ENCODE data around the gene KNDC1. TPM values are rescaled to one million over a fixed set of nuclear protein-coding genes. Genes with fewer than 3 reads are reported as not detected.

Gene KNDC1
- polyA plus RNA-seq, 3 donors: 0.13 to 0.34 (median 0.28) TPM

DNA sequence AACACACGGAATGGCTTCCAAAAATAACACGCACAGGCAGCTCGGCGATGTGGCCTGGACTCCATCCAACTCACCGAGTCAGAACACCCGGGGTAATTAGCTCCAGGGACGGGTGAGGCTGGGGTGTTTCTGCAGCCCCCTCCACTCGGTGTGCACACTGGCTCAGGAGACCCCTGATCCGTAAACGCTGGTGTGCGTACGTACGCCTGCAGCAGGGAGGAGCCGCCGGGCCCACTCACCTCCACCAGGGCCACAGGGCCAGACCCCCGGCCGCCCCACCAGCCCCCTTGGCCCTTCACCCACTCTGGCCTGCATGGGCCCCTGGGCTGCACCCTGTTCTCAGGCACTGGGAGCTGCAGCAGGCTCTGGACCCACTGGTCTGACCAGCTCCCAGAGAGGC lies 47.6 kb downstream of the KNDC1 start:
- no peak overlapping the region for H3K27ac ChIP-seq (ENCODE audit: low read depth, low read length)
- WGBS, 3 donors: 78 to 86% (median 80%) methylated on average over 15 to 17 of the region's 17 CpGs

DNA sequence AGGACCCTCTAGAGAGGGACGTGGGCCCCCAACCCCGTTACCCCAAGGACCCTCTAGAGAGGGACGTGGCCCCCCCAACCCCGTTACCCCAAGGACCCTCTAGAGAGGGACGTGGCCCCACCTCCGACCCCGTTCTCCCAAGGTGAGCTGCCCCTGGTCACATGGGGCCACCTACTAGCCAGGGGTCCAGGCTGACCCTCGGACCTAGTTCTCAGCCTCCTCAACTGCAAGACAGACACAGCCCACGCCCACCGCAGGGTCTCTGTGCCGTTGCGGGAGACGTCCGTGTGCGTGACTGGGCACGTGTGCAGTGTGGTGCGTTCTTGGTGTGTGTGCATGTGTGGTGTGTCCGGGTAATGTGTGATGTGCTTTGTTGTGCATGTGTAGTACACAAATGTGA lies 48.4 kb downstream of the KNDC1 start:
- 90 to 93% (median 91%) methylated on average over 17 to 18 of the region's 18 CpGs for WGBS, 3 donors
- no peak overlapping the region for H3K27ac ChIP-seq (ENCODE audit: low read depth, low read length)

DNA sequence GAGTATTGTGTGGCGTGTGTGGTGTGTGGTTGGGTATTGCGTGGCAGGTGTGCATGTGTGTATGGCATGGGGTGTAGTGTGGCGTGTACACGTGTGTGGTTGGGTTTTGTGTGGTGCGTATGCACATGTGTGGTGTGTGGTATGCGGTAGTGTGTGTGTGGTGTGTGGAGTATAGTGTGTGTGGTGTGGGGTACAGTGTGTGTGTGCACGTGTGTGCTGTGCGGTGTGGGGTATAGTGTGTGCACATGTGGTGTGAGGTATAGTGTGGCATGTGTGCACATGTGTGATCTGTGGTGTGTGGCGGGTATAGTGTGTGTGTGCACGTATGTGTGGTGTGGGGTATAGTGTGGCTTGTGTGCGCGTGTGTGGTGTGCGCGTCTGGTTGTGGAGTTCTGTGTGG lies 49.1 kb downstream of the KNDC1 start:
- WGBS, 3 donors: 93 to 96% (median 94%) methylated on average over 14 of the region's 14 CpGs
- no peak overlapping the region for H3K27ac ChIP-seq (ENCODE audit: low read depth, low read length)

DNA sequence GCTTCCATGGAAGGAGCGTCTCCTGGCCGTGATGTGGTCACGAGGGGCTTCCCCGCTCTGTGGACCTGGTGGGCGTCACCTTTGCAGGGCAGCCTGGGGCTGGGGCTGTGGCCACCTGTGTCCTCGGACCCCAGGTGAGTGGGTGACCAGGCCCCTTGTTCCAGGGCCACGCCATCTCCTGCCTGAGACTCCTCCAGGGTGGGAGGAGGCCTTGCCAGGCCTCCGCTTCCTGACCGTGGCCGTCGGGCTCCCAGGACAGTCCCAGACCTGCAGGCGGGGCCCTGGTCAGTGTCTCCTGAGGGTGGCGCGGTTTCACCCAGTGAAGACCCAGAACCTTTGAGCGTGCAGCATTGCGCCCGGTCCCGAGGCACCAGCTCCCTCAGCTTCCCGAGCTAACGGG lies 49.6 kb downstream of the KNDC1 start:
- H3K27ac ChIP-seq (ENCODE audit: low read depth, low read length): no peak overlapping the region
- 86 to 90% (median 87%) methylated on average over 18 to 20 of the region's 20 CpGs for WGBS, 3 donors

DNA sequence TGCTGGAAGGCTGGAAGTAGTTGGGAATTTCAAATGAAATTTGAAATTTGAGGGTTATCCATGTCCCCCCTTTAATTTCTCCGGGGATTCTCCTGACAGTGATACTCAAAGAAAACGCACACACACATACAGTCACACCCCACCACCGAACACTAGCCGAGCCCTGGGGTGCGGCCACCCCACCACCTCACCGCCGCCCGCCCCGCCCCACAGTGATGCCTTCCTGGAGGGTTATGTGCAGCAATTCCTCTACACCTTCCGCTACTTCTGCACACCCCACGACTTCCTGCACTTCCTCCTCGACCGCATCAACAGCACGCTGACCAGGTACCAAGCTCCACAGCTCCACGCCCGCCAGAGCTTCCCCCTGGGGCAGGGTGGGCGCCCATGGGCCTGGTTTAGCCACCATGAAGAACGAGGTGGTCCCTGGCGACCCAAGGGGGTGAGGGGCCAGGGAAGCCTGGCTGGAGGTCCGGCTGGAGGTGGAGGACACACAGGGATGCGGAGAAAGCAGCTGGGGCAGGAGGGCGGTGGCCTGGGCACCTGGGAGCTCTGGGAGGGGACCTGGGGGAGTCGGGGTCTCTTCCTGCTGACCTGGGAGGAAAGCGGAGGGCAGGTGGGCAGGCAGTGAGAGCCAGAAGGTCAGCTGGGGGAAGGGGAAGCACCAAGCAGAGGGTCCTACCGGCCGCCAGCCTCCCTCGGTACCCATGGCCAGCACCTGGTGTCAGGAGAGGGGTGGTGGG lies 50.5 kb downstream of the KNDC1 start:
- no peak overlapping the region for H3K27ac ChIP-seq (ENCODE audit: low read depth, low read length)
- 52 to 73% (median 67%) methylated on average over 24 to 27 of the region's 27 CpGs for WGBS, 3 donors

DNA sequence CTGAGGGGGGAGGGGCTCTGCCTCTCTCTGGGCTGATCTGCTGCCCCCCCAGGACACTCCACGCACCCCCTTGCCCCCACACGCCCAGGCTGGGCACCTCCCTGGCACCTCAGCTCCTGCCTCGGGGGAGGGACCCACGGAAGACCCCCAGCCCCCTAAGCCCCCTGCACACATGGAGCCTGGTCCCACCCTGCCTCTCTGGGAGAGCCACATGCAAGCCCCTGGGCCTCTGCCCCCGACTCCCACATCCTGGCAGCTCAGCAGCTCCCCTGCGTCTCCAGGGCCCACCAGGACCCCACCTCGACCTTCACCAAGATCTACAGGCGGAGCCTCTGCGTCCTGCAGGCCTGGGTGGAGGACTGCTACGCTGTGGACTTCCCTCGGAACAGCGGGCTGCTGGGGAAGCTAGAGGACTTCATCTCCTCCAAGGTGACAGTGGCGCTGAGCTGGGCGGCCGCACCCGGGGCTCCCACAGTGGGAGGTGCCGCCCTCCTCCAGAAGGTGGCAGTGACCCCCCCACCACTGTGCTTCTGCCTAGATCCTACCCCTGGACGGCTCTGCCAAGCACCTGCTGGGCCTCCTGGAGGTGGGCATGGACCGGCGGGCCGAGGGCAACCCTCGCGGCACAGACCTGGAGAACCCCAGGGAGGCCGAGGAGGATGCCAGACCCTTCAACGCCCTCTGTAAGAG lies 51.3 kb downstream of the KNDC1 start:
- no peak overlapping the region for H3K27ac ChIP-seq (ENCODE audit: low read depth, low read length)
- WGBS, 3 donors: 73 to 85% (median 80%) methylated on average over 21 to 25 of the region's 25 CpGs

DNA sequence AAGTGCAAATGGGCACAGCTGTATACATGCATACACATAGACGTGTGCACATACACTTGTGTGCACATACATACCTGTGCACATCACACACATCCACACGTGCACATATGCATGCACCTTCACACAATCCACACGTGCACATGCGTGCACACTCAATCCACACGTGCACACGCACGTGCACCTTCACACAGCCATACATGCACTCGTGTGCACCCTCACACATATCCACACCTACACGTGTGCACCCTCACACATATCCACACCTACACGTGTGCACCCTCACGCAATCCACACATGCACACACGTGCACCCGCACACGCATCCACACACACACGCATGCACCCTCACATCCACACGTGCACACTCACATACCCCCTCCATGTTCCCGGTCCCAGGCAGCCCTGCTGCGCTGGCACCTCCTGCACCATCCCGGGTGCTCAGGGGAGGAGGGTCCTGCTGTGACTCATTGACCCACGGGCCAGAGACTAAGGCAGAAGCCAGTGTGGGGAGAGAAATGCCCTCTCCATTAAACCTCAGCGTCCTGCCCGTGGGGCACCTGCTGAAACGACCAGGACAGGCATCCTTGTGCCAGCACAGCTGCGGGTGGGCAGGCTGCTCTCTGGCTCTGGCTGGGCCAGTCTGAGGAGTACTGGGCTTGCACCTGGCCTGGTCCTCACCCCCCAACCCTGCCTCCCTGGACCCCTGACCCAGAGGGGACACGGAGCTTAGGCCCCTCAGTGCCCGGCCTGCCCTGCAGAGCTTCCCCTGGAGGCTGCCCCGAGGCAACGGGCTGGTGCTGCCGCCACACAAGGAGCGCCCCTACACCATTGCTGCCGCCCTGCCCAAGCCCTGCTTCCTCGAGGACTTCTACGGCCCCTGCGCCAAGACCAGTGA lies 52.2 kb downstream of the KNDC1 start:
- WGBS, 3 donors: 81 to 89% (median 89%) methylated on average over 34 of the region's 34 CpGs

DNA sequence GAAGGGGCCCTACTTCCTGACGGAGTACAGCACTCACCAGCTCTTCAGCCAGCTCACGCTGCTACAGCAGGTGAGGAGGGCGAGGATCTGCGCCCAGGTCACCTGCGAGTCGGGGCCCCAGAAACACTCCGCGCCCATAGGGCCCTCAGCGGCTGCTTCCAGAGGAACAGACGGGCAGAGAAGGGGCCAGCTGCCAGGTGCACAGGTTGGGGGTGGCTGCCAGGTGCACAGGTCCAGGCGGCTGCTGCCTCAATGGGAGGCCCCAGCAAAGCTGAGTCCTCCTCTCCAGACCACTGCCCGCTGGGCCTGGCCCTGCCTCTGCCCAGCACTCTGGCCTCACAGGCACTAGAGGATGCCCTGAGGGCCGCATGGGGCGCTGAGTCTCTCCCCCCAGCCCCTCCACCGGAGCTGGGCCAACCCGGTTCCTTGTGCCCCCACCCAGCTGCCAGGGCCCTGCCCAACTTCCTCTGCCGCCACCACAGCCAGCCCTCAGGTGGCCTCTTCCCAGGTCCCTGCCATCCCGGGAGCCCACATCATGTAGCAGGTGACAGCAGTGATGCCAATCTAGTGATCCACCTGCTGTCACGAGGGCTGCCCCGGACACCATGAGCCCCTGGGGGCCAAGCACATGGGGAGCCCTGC lies 53.0 kb downstream of the KNDC1 start:
- 81 to 88% (median 85%) methylated on average over 20 of the region's 20 CpGs for WGBS, 3 donors
- H3K27ac ChIP-seq (ENCODE audit: low read depth, low read length): no peak overlapping the region

More for the DNA sequence above, 52.2 kb downstream of the KNDC1 start:
- H3K27ac ChIP-seq (ENCODE audit: low read depth, low read length): no peak overlapping the region

DNA sequence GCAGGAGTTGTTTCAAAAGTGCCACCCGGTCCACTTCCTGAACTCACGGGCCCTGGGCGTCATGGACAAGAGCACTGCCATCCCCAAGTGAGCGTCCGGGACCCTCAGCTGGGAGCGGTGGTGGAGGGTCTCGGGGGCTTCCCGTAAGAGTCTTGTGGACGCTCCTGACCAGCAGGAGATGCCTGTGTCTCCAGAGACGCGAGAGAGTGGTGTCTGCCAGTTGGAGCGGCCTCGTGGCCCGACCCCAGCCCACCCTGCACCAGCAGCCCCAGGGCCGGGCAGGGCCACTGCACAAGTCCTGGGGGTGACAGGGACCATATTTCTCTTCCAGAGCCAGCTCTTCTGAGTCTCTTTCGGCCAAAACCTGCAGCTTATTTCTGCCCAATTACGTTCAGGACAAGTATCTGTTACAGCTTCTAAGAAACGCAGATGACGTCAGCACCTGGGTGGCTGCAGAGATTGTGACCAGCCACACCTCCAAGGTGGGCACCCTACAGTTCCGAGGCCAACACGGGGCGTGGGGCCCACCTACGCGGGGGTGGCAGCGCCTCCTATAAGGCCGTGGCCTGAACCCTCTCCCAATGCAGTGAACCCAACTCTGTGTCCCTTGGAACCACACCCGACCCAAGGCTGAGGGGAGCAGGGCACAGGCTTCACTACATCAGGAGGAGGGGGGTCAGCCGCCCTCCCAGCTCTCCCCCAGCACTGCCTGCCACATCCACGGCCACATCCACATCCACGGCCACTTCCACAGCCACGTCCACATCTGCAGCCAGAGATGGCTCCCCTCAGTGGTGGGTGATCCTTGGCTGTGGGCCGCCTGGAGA lies 53.8 kb downstream of the KNDC1 start:
- H3K27ac ChIP-seq (ENCODE audit: low read depth, low read length): no peak overlapping the region
- 74 to 85% (median 82%) methylated on average over 32 of the region's 32 CpGs for WGBS, 3 donors

DNA sequence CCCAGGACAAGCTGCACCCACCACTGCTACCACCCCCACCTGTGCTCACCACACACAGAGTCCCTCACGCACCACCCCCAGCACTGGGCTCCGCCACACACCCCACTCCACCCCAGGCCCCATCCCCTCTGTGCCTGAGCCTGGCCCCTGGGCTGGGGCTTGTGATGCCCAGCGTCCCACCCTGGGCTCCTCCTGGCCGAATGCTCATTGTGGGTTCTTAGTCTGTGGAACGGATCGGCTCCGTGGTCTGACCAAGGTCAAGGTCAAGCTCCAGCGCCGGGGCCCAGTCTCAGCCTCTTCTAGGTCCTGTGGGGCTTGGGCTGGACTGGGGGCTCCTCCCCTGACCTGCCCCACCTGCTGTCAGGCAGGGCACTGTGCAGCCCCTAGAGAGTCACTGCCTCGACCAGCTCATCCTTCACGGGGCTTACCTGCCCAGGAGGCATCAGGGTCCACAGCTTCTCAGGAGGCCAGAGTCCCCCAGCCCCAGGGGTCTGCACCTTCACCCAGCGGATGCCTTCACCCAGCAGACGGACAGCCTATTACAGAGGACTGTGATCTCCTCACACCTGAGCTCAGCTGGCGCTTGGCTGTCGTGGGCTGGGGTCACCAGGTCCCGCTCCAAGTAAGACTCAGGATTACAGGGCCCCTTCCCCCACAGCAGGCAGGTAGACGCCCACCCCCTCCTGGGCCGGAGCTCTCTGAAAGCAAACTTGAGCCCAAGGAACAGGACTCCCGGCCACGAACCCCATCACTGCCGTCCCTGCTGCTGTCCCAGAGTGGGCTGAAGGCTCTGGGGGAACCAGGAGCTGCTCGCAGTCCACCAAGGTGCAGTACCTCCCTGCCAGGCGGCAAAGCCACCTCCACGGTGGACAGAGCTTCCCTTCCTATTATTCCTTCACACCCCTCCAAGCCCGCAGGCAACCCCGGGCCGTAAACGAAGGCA lies 54.7 kb downstream of the KNDC1 start:
- H3K27ac ChIP-seq (ENCODE audit: low read depth, low read length): no peak overlapping the region
- 65 to 86% (median 77%) methylated on average over 26 to 28 of the region's 28 CpGs for WGBS, 3 donors

DNA sequence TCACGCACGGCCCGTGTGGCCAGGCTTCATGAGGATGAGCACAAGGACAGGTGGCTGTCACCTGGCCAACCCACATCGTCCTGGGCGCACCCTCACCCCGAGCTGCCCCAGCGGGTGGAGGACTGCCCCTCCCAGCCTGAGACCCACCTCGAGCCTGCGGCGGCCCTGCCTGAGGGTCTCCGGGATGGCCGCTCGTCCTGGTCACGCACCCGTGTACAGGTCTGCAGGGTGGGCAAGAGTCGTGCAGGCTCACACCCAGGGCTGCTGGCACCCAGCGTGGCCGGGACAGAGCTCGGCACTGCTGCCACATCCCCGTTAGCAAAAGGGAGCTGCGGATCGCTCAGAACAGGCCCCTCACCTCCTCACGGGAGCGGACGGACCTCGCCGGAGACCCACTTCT lies 55.6 kb downstream of the KNDC1 start:
- WGBS, 3 donors: 85 to 92% (median 91%) methylated on average over 27 of the region's 27 CpGs
- no peak overlapping the region for H3K27ac ChIP-seq (ENCODE audit: low read depth, low read length)

DNA sequence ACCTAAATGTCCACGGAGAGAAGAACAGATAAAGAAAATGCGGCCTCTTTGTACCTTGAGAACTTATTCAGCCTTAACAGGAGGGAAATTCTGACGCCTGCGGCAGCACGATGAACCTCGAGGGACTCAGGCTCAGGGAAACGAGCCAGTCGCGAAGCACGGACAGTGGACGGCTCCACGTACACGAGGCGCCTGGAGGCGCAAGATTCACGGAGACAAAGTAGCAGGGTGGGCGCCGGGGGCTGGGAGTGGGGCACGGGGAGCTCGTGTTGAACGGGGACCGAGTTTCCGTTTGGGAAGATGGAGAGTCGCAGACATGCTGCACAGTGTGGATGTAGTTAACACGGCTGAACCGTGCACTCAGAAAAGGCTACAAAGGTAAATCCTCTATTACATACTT lies 56.8 kb downstream of the KNDC1 start:
- 75 to 82% (median 81%) methylated on average over 26 of the region's 26 CpGs for WGBS, 3 donors
- no peak overlapping the region for H3K27ac ChIP-seq (ENCODE audit: low read depth, low read length)

DNA sequence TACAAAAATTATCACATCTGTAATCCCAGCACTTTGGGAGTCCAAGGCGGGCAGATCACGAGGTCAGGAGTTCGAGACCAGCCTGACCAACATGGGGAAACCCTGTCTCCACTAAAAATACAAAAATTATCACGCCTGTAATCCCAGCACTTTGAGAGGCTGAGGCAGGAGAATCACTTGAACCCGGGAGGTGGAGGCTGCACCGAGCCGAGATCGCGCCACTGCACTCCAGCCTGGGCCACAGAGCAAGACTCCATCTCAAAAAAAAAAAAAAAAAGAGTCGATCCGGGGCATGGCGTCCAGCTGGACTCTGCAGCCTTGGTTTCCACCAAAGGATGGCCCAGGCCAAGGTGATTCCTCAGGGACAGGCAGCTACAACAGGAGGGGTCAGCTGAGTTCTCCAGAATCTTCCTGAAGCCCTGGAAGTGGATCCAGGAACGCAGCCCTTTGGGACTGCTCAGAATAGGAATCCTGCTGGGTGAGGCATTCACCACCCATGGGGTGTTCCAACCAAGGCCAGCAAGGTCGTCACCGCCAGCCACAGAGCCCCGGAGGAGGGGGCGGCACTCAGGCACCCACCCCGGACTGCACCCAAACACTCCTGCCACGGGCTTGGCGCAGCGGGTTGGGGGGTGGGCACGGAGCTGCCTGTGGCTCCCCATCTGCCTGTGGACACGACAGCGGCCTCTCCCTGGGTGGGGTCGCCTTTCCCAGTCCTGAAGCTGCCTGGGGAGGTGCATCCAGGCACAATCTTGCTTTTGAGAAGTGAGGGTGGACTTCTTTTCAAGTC lies 58.0 kb downstream of the KNDC1 start:
- 83 to 86% (median 85%) methylated on average over 25 of the region's 25 CpGs for WGBS, 3 donors

DNA sequence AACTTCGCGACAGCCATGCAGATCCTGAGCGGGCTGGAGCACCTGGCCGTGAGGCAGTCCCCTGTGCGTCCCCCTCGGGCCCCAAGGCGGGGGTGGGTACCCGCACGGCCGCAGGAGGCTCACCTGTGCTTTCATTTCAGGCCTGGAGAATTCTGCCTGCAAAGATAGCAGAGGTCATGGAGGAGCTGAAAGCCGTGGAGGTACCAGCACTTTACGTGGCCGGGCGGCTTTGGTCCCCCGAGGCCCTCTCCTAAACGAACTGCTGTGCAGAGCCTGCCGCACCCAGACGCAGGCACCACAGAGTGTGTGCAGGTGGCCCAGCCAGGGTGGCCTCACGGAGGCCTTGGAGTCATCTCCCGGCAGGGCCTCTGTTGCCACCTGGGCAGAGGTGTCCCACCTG lies 58.9 kb downstream of the KNDC1 start:
- no peak overlapping the region for H3K27ac ChIP-seq (ENCODE audit: low read depth, low read length)
- 47 to 85% (median 81%) methylated on average over 20 of the region's 20 CpGs for WGBS, 3 donors

More for the DNA sequence above, 58.0 kb downstream of the KNDC1 start:
- H3K27ac ChIP-seq (ENCODE audit: low read depth, low read length): no peak overlapping the region

DNA sequence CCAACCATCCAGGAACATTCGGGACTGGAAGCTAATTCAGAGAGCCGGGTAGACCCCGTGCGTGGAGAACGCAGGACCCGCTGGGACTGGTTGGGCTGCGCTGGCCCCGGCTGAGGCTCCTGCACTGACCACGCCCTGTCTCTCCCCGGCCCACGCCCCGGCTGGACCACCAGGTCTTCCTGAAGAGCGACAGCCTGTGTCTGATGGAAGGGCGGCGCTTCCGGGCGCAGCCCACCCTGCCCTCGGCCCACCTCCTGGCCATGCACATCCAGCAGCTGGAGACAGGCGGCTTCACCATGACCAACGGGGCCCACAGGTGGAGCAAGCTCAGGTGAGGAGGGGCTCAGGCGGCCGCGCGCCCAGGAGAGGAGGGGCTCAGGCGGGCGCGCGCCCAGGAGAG lies 59.8 kb downstream of the KNDC1 start:
- 6 to 15% (median 13%) methylated on average over 22 to 28 of the region's 28 CpGs for WGBS, 3 donors

DNA sequence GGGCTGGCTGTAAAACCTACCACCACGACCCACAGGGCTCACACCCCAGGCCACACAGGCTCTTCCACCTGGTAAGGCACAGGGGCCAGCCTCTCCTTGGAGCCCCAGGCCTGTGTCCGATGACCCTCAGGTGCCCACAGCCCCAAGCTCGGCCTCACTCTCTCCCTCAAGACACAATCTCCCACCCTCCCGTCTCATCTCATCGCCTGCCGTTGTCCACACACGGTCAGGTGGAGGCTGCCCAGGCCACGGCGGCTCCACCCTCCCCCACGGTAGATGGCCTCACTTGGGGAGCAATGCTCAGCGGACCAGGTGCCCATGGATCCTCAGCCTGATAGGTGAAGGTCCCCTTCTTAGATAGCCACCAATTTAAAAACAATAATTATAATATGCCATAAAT lies 61.3 kb downstream of the KNDC1 start:
- WGBS, 3 donors: 80 to 93% (median 92%) methylated on average over 11 of the region's 11 CpGs

More for the DNA sequence above, 59.8 kb downstream of the KNDC1 start:
- no peak overlapping the region for H3K27ac ChIP-seq (ENCODE audit: low read depth, low read length)

More for the DNA sequence above, 61.3 kb downstream of the KNDC1 start:
- H3K27ac ChIP-seq (ENCODE audit: low read depth, low read length): no peak overlapping the region

Measured in adipose tissue (tissue), 3 donors.